Measurements from ENCODE around the gene LIMK2. TPM values are rescaled to one million over a fixed set of nuclear protein-coding genes. Genes with fewer than 3 reads are reported as not detected.

The LIMK2 gene
- polyA plus RNA-seq, 1 donor from 2014 or later = 44.2 TPM

DNA sequence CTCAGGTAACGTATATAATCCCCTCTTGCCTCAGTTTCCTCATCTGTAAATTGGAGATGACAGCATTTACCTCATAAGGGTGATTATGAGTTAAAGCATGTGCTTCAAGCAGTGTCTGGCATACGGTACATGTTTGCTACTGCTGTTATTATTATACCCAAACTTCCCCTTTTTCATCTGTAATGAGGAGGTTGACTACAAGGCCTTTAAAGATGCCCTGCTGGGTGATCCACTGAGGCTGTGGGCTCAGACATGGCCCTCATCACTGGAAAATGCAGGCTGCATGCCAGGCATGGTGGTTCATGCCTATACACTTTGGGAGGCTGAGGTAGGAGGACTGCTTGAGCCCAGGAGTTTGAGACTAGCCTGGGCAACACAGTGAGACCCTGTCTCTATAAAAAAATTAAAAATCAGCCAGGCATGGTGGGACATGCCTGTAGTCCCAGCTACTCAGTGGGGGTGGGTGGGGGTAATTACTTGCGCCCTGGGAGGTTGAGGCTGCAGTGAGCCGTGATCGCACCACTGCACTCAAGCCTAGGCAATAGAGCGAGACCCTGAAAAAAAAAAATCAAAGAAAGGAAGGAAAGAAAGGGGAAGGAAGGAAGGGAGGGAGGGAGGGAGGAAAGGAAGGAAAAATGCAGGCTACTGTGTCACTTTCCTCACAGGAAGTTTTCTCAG lies 75.9 kb downstream of the LIMK2 start:
- Histone ChIP-seq H4K20me1 (ENCODE audit: insufficient read depth) (no peaks in the 10 kb centered on the region), H3K27me3 (ENCODE audit: insufficient read depth, low read depth, low read length) (no peaks in the 10 kb centered on the region), H3K36me3 (ENCODE audit: insufficient read depth, low read length) (no peaks in the 10 kb centered on the region), H3F3A (ENCODE audit: insufficient read depth, low read length, poor library complexity, severe bottlenecking) (no peaks in the 10 kb centered on the region), H3K4me2 (ENCODE audit: low read length) (no peak overlapping the region), H3K79me2 (replicated peaks; ENCODE audit: insufficient read depth, low read length) (no peaks in the 10 kb centered on the region), H3K9ac (ENCODE audit: low read length) (no peak overlapping the region), H2AFZ (ENCODE audit: low read depth, low read length) (no peak overlapping the region), H3K9me2 (ENCODE audit: insufficient read depth, low read length) (no peaks in the 10 kb centered on the region), H3K27ac (ENCODE audit: low read length) (no peak overlapping the region), H3K9me3 (ENCODE audit: low read length) (no peaks in the 10 kb centered on the region), H3K4me3 (ENCODE audit: low read length) (no peak overlapping the region)
- TF ChIP-seq EP300 (conservative IDR thresholded peaks at IDR 0.05; ENCODE audit: poor library complexity, severe bottlenecking) (no peak), RAD21 (conservative IDR thresholded peaks at IDR 0.05) (no peak), SMC3 (conservative IDR thresholded peaks at IDR 0.05; ENCODE audit: poor library complexity) (no peak), MXI1 (conservative IDR thresholded peaks at IDR 0.05; ENCODE audit: poor library complexity, severe bottlenecking) (no peak), POLR2AphosphoS5 (IDR thresholded peaks at IDR 0.05) (no peak), TAF1 (IDR thresholded peaks at IDR 0.05; ENCODE audit: low read depth) (no peak), EZH2 (IDR thresholded peaks at IDR 0.05; ENCODE audit: borderline replicate concordance, insufficient read depth, low read length, poor library complexity, severe bottlenecking) (no peak)
- TF ChIP-seq, protein P1, sequence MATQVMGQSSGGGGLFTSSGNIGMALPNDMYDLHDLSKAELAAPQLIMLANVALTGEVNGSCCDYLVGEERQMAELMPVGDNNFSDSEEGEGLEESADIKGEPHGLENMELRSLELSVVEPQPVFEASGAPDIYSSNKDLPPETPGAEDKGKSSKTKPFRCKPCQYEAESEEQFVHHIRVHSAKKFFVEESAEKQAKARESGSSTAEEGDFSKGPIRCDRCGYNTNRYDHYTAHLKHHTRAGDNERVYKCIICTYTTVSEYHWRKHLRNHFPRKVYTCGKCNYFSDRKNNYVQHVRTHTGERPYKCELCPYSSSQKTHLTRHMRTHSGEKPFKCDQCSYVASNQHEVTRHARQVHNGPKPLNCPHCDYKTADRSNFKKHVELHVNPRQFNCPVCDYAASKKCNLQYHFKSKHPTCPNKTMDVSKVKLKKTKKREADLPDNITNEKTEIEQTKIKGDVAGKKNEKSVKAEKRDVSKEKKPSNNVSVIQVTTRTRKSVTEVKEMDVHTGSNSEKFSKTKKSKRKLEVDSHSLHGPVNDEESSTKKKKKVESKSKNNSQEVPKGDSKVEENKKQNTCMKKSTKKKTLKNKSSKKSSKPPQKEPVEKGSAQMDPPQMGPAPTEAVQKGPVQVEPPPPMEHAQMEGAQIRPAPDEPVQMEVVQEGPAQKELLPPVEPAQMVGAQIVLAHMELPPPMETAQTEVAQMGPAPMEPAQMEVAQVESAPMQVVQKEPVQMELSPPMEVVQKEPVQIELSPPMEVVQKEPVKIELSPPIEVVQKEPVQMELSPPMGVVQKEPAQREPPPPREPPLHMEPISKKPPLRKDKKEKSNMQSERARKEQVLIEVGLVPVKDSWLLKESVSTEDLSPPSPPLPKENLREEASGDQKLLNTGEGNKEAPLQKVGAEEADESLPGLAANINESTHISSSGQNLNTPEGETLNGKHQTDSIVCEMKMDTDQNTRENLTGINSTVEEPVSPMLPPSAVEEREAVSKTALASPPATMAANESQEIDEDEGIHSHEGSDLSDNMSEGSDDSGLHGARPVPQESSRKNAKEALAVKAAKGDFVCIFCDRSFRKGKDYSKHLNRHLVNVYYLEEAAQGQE (IDR thresholded peaks at IDR 0.05; ENCODE audit: borderline replicate concordance) = no peak
- TF ChIP-seq, protein P2, sequence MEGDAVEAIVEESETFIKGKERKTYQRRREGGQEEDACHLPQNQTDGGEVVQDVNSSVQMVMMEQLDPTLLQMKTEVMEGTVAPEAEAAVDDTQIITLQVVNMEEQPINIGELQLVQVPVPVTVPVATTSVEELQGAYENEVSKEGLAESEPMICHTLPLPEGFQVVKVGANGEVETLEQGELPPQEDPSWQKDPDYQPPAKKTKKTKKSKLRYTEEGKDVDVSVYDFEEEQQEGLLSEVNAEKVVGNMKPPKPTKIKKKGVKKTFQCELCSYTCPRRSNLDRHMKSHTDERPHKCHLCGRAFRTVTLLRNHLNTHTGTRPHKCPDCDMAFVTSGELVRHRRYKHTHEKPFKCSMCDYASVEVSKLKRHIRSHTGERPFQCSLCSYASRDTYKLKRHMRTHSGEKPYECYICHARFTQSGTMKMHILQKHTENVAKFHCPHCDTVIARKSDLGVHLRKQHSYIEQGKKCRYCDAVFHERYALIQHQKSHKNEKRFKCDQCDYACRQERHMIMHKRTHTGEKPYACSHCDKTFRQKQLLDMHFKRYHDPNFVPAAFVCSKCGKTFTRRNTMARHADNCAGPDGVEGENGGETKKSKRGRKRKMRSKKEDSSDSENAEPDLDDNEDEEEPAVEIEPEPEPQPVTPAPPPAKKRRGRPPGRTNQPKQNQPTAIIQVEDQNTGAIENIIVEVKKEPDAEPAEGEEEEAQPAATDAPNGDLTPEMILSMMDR (IDR thresholded peaks at IDR 0.05; ENCODE audit: poor library complexity, severe bottlenecking) = no peak

DNA sequence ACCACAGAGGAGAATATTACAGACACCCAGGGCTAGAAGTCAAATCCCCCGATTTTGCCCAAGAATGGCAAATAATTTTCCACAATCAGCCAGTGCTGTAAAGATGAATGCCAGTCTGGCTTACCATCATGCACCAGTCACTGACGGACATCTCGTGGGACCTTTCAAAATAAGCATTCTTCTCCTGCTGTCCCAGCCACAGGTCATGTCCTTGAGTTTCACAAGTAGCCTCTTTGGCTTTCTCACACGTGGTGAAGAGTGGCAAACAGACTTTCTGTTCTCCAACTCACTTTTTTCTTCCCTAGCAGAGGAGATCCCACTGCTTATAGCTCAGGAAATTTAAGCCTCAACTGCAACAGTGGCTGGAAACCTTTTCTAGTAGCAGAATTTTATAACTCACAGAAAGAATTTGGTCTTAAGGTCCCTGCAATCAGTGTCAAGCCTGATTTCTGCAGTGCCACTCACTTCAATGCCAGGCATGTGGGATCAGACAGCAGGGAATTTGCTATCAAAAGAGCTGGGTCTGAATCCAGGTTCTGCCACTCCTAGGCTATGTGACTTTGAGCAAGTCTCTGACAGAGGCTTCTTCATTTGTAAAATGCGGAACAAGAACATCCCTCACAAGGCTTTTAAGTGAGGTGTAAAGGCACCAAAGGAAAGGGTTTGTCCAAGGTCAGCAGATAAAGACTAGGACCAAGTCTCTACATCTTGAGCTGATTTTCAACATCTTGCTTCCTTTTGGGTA lies 76.6 kb downstream of the LIMK2 start:
- no peak overlapping the region for H3K27ac ChIP-seq (ENCODE audit: low read length)
- no peaks in the 10 kb centered on the region for H3F3A ChIP-seq (ENCODE audit: insufficient read depth, low read length, poor library complexity, severe bottlenecking)
- no peaks in the 10 kb centered on the region for H3K9me3 ChIP-seq (ENCODE audit: low read length)
- no peaks in the 10 kb centered on the region for H3K27me3 ChIP-seq (ENCODE audit: insufficient read depth, low read depth, low read length)
- no peaks in the 10 kb centered on the region for H3K36me3 ChIP-seq (ENCODE audit: insufficient read depth, low read length)
- H3K9ac ChIP-seq (ENCODE audit: low read length) = no peak overlapping the region
- no peak overlapping the region for H2AFZ ChIP-seq (ENCODE audit: low read depth, low read length)
- H3K79me2 ChIP-seq (replicated peaks; ENCODE audit: insufficient read depth, low read length) = no peaks in the 10 kb centered on the region
- H3K9me2 ChIP-seq (ENCODE audit: insufficient read depth, low read length) = no peaks in the 10 kb centered on the region
- TF ChIP-seq POLR2AphosphoS5 (IDR thresholded peaks at IDR 0.05) = no peak
- no peak for TF ChIP-seq MXI1 (conservative IDR thresholded peaks at IDR 0.05; ENCODE audit: poor library complexity, severe bottlenecking)
- no peak for TF ChIP-seq EP300 (conservative IDR thresholded peaks at IDR 0.05; ENCODE audit: poor library complexity, severe bottlenecking)
- no peak for TF ChIP-seq RAD21 (conservative IDR thresholded peaks at IDR 0.05)
- TF ChIP-seq, protein P2 (IDR thresholded peaks at IDR 0.05; ENCODE audit: poor library complexity, severe bottlenecking) = no peak
- no peak for TF ChIP-seq SMC3 (conservative IDR thresholded peaks at IDR 0.05; ENCODE audit: poor library complexity)
- no peak for TF ChIP-seq TAF1 (IDR thresholded peaks at IDR 0.05; ENCODE audit: low read depth)
- no peak for TF ChIP-seq EZH2 (IDR thresholded peaks at IDR 0.05; ENCODE audit: borderline replicate concordance, insufficient read depth, low read length, poor library complexity, severe bottlenecking)
- TF ChIP-seq, protein P1 (IDR thresholded peaks at IDR 0.05; ENCODE audit: borderline replicate concordance) = no peak
- H3K4me3 ChIP-seq (ENCODE audit: low read length) = no peak overlapping the region
- H4K20me1 ChIP-seq (ENCODE audit: insufficient read depth) = no peaks in the 10 kb centered on the region
- H3K4me2 ChIP-seq (ENCODE audit: low read length) = no peak overlapping the region

Data from neural cell (in vitro differentiated cells).